Measurements from ENCODE around the gene FIGNL2. TPM values are rescaled to one million over a fixed set of nuclear protein-coding genes. Genes with fewer than 3 reads are reported as not detected.

The FIGNL2 gene
- total and polyA plus RNA-seq, 12 donors, result 0.22 to 0.69 (median 0.39) TPM

- peaks cover 6 to 48% (median 33%) of the 10 kb centered on the region in 9 donors for H3K4me1 ChIP-seq
- WGBS, 2 donors, result 96 to 97% methylated on average over 4 of the region's 4 CpGs
- peaks cover 0 to 77% (median 45%) of the 10 kb centered on the region in 7 donors for H3K27me3 ChIP-seq
- H3K36me3 ChIP-seq, result no peaks in the 10 kb centered on the region
- no peak overlapping the region for H3K27ac ChIP-seq
- H3K9me3 ChIP-seq, result no peaks in the 10 kb centered on the region
- no peak for TF ChIP-seq CTCF (IDR thresholded peaks at IDR 0.05)
- ATAC-seq (no peak), DNase-seq (no peak)
- intact Hi-C loops (cut with DNase I), result no loop called here
- H3K4me3 ChIP-seq, result no peak overlapping the region
Measured at GRCh38 chr12:51866324-51866723, 17.8 kb upstream of the FIGNL2 start.

- Histone ChIP-seq H3K36me3 (no peaks in the 10 kb centered on the region), H3K9me3 (no peaks in the 10 kb centered on the region), H3K4me1 (peaks cover 6 to 43% (median 28%) of the 10 kb centered on the region in 9 donors), H3K27ac (no peak overlapping the region), H3K27me3 (peaks cover 0 to 82% (median 47%) of the 10 kb centered on the region in 7 donors), H3K4me3 (no peak overlapping the region)
- 78 to 89% methylated on average over 7 of the region's 7 CpGs for WGBS, 2 donors
- no peak for TF ChIP-seq CTCF (IDR thresholded peaks at IDR 0.05)
- DNase-seq, result no peak
- no peak for ATAC-seq
- intact Hi-C loops (cut with DNase I), result no loop called here
Measured at GRCh38 chr12:51865757-51866270, 17.3 kb upstream of the FIGNL2 start.

DNA sequence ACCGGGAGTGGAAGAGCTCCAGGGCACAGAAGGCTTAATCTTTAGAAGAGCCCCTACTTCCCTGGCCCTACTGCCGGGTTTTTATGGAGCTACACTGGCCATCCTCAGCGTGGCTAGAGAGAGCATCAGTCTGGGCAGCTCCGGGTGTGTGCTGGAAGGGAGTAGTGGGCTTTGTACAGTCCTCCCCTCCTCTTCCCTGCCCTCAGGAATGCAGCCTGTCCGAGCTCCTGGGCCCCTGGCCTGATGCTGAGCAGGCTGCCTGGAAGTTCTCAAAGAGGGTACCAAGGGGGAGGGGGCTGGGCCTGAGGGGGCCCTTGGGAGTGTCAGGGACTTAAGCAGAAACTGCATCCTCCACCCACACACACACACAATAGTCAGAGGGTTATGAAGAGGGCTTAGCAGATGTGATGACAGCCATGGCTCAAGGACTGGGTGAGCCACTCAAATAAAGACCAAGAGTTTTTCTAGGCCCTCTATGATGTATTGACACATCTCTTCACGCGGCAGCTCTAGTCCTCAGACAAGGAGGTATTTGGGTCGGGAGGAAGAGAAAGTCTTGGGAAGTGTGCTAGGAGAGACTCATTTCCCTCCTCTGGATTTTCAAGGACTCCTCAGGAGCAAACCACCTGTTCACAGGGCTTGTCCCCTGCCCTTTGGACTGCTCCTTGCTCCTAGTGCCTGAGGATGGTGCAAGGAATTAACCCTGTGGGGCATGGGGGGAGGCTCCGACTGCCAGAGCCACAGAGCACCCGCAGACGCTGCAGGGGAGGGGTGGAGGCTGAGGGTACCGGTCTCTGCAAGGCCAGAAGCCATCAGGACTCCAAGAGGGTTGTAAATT is 16.5 kb upstream of the FIGNL2 start:
- 56 to 65% methylated on average over 12 of the region's 12 CpGs for WGBS, 2 donors
- no peak overlapping the region for H3K27ac ChIP-seq
- H3K4me1 ChIP-seq, result peaks cover 6 to 36% (median 26%) of the 10 kb centered on the region in 9 donors
- H3K36me3 ChIP-seq, result no peaks in the 10 kb centered on the region
- TF ChIP-seq CTCF (IDR thresholded peaks at IDR 0.05), result no peak
- ATAC-seq (no peak), DNase-seq (no peak)
- peaks cover 0 to 75% (median 47%) of the 10 kb centered on the region in 7 donors for H3K27me3 ChIP-seq
- H3K4me3 ChIP-seq, result peak overlapping the region in 4 of 10 donors; percentile 34 to 51 (median 50)
- intact Hi-C loops (cut with DNase I), result loop anchor here in 1 of 10 donors (5.0 kb wide), 1 partner anchor 443 kb away; the partner anchor contains the start of gene SLC4A8
- H3K9me3 ChIP-seq, result no peaks in the 10 kb centered on the region

GRCh38 chr12:51863933-51864832 is 15.7 kb upstream of the FIGNL2 start:
- H3K27ac ChIP-seq, result no peak overlapping the region
- no peak for DNase-seq
- peak overlapping the region in 9 of 10 donors; percentile 34 to 56 (median 49) for H3K4me3 ChIP-seq
- TF ChIP-seq CTCF (IDR thresholded peaks at IDR 0.05), result no peak
- H3K4me1 ChIP-seq, result peaks cover 1 to 27% (median 19%) of the 10 kb centered on the region in 9 donors
- H3K9me3 ChIP-seq, result no peaks in the 10 kb centered on the region
- 10 to 18% methylated on average over 53 of the region's 53 CpGs for WGBS, 2 donors
- ATAC-seq, result peak in 7 of 8 donors; percentile 22 to 64 (median 48)
- H3K36me3 ChIP-seq, result no peaks in the 10 kb centered on the region
- intact Hi-C loops (cut with DNase I), result loop anchor here in 1 of 10 donors (5.0 kb wide), 1 partner anchor 442 kb away; the partner anchor contains the start of gene SLC4A8
- peaks cover 0 to 67% (median 40%) of the 10 kb centered on the region in 7 donors for H3K27me3 ChIP-seq

Data from heart right ventricle (tissue), 16 donors.